ENCODE measurements around the gene ZNF557. TPM values are rescaled to one million over a fixed set of nuclear protein-coding genes. Genes with fewer than 3 reads are reported as not detected.
"Not testable (repeated sequence)": the region's sequence is repeated elsewhere in the genome, so short reads cannot be mapped to it uniquely, and the experiment has no call there.

The ZNF557 gene
- total RNA-seq, result 2.9 TPM
- long read RNA-seq, full-length matches to known transcripts, result 7 of 7 reads
- long read RNA-seq, partial matches to known transcripts, result 0 of 7 reads
- long read RNA-seq, other reads (novel, unspliced or antisense), result 0 of 7 reads

DNA sequence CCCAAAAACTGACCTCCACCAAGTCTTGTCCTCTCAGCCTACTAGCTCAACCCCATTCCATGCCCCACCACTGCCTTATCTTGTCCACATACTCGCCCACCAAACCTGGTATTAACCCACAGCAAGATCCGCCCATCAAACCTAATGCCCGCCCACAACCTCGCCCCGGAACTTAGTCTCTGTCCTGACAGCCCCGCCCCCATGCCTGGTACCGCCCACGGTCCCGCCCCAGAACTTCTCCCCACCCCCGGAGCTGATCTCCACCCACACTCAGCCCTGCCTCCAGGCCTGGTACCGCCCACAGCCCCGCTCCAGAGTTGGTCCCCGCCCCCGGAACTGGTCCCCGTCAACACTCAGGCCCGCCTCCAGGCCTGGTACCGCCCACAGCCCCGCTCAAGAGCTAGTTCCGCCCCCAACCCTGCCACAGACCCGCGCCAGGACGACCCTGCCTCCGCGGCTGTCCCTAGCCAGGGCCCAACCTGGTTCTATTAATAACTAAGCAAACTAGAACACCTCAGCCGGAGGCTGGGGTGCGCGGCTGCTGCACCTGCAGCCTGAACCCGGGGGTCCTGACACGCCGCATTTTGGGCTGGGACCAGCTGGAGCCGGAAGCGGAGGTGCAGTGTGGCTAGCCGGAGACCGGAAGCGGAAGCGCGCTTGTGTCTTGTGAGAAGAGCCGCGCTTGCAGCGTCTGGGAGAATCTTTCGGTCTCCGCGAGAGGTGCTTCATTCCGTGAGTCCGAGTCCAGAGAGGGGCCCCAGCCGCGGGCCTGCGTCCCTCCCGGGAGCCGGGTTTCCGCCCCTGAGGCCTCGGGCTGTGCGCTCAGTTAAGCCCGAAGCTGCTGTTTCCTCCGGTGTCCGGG lies at the start of gene ZNF557:
Gene ZNF557 (plus strand): TSS at position 662 of the 862 bp plus-strand sequence. CDS start 5,372 bp downstream, outside the sequence.
- peak; percentile 100 for ATAC-seq (ENCODE audit: poor library complexity)
- intact Hi-C loops (cut with DNase I), result no loop called here
- peak; percentile 99 for DNase-seq

GRCh38 chr19:7021331-7021730 lies 48.2 kb upstream of the ZNF557 start, which contains the start of gene MBD3L2B:
Gene MBD3L2B, minus strand, starts transcription at chr19:7021431. Its CDS starts 34 bp downstream, at chr19:7021397.
- intact Hi-C loops (cut with DNase I); ATAC-seq (ENCODE audit: poor library complexity); DNase-seq: not testable (repeated sequence)

DNA sequence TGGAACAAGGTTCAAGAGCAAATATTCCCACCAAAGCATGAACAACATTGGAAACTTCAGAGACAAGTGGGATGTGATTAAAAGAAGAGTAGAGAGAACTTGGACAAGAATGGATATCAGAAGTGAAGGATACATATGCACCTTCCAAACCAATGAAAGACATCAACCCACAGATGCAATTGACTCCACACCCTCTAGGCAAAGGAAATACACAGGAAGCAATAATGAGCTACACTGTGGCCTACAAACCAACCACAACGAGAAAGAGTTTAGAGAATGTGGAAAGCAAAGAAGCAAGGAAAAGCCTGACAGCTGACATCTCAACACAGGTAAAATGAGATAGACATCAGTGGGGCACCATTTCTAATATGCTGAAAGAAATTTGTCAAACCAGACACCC lies 40.7 kb upstream of the ZNF557 start:
- intact Hi-C loops (cut with DNase I); ATAC-seq (ENCODE audit: poor library complexity); DNase-seq: not testable (repeated sequence)

GRCh38 chr19:7030278-7030677 lies 39.2 kb upstream of the ZNF557 start, which contains the start of gene MBD3L5:
Gene MBD3L5, plus strand, starts transcription at chr19:7030578. Its CDS starts 34 bp downstream, at chr19:7030612.
- ATAC-seq (ENCODE audit: poor library complexity); intact Hi-C loops (cut with DNase I); DNase-seq: not testable (repeated sequence)

GRCh38 chr19:7040079-7040478 lies 29.4 kb upstream of the ZNF557 start, which contains the start of gene MBD3L4:
Gene MBD3L4, minus strand, starts transcription at chr19:7040179. Its CDS starts 35 bp downstream, at chr19:7040144.
- ATAC-seq (ENCODE audit: poor library complexity); DNase-seq; intact Hi-C loops (cut with DNase I): not testable (repeated sequence)

- DNase-seq; intact Hi-C loops (cut with DNase I): not testable (repeated sequence)
These were observed 27.9 kb upstream of the ZNF557 start for GRCh38 chr19:7041563-7041962.

DNA sequence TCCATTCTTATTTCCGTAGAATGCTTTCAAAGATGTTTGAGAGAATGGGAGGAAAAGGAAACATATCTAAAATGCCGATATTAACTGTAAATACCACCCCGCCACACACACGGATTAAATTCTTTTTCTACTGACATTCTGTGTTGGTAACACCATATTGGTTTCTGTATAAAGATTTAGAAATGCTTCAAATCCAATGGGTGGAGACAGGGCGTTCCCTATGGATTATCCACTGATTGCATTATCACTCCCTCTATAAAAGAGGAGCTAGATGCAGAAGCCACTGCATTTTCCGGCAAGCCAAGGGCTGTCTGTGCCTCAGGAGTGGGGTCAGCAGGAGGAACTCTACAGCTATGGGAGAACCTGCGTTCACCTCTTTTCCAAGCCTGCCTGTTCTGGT lies 20.5 kb upstream of the ZNF557 start, which contains the start of gene MBD3L2:
Gene MBD3L2 (plus strand): TSS at position 301 of the 400 bp plus-strand sequence. CDS start 53 bp downstream, at position 354.
- DNase-seq; ATAC-seq (ENCODE audit: poor library complexity); intact Hi-C loops (cut with DNase I): not testable (repeated sequence)

More at GRCh38 chr19:7041563-7041962, 27.9 kb upstream of the ZNF557 start:
- ATAC-seq (ENCODE audit: poor library complexity), result not testable (repeated sequence)

DNA sequence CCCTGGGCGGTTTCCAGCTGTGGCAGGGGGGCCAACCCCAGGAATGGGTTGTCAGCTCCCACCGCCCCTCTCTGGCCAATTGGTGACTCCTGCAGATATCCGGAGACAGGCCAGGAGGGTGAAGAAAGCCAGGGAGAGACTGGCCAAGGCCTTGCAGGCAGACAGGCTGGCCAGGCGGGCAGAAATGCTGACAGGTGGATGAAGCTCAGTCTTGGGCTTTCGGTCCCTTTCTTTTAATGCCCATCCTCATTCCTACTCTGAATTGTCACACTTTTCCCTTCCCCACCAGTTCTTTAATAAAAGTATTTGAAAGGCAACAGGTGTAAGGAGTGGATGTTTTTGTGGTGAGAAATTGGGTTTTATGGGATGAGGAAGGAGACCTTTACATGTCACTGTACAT lies 18.1 kb upstream of the ZNF557 start:
- DNase-seq; ATAC-seq (ENCODE audit: poor library complexity); intact Hi-C loops (cut with DNase I): not testable (repeated sequence)

DNA sequence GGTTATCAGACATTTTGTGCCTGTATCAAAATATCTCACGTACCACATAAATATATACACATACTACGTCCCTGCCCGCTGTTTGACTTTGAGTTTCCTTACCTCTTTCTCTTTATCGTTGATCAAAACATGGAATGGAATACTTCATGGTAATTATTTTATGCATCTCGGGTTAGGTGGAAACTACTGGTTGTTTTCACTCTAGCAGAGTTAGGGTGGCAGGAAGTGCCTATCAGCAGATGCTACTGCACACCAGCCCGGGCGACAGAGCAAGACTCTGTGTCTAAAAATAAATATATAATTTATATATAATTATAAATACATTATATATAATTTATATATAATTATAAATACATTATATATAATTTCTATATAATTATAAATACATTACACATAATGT lies 16.6 kb upstream of the ZNF557 start:
- DNase-seq; intact Hi-C loops (cut with DNase I); ATAC-seq (ENCODE audit: poor library complexity): not testable (repeated sequence)

DNA sequence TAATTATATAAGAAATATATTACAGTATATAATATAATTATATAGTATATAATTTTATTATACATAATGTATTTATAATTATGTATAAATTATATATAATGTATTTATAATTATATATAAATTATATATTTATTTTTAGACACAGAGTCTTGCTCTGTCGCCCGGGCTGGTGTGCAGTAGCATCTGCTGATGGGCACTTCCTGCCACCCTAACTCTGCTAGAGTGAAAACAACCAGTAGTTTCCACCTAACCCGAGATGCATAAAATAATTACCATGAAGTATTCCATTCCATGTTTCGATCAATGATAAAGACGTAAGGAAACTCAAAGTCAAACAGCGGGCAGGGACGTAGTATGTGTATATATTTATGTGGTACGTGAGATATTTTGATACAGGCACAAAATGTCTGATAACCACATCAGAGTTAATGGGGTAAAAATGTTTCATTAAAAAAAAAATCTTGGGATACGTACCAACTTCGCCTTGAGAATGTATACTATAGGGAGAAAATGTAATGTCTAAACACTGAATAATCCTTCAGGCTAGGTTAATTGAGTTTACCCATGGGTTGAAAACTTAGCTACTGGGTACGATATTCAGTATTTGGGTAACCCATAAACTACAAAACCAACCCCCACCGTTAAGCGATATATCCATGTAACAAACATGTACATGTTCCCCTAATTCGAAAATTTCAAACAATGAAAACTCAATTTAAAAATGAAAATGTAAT lies 14.7 kb upstream of the ZNF557 start:
- intact Hi-C loops (cut with DNase I); ATAC-seq (ENCODE audit: poor library complexity); DNase-seq: not testable (repeated sequence)

GRCh38 chr19:7055679-7056078 lies 13.8 kb upstream of the ZNF557 start:
- DNase-seq; intact Hi-C loops (cut with DNase I); ATAC-seq (ENCODE audit: poor library complexity): not testable (repeated sequence)

- intact Hi-C loops (cut with DNase I); DNase-seq; ATAC-seq (ENCODE audit: poor library complexity): not testable (repeated sequence)
These were observed 13.1 kb upstream of the ZNF557 start for GRCh38 chr19:7056371-7056770.

GRCh38 chr19:7058576-7058975 lies 10.9 kb upstream of the ZNF557 start, which contains the start of gene MBD3L3:
Gene MBD3L3, minus strand, starts transcription at chr19:7058676. Its CDS starts 71 bp downstream, at chr19:7058605.
- ATAC-seq (ENCODE audit: poor library complexity); intact Hi-C loops (cut with DNase I); DNase-seq: not testable (repeated sequence)

DNA sequence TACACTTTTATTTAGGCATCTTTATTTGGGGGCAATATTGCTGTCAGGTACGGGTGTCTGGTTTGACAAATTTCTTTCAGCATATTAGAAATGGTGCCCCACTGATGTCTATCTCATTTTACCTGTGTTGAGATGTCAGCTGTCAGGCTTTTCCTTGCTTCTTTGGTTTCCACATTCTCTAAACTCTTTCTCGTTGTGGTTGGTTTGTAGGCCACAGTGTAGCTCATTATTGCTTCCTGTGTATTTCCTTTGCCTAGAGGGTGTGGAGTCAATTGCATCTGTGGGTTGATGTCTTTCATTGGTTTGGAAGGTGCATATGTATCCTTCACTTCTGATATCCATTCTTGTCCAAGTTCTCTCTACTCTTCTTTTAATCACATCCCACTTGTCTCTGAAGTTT lies 9.5 kb upstream of the ZNF557 start:
- intact Hi-C loops (cut with DNase I); DNase-seq; ATAC-seq (ENCODE audit: poor library complexity): not testable (repeated sequence)

DNA sequence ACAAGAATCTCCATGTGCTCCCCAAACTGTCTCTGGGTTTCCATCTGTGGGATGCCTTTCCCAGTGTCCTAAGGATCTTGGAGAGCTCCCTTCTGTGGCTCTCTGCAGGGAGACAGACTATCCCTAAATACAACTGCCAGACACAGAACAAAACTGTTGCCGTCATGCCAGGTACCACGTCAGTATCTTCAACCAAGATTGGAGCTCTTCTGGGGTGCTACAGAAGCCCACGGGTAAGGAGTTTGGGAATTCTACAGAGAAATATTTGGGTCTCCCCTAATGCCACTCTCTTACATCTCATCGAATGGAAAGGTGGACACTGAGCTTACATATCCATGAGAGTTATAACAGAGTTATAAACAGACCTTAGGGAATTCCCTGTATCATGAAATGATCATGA lies 6.2 kb upstream of the ZNF557 start:
- no peak for DNase-seq
- intact Hi-C loops (cut with DNase I), result no loop called here
- no peak for ATAC-seq (ENCODE audit: poor library complexity)

- no peak for ATAC-seq (ENCODE audit: poor library complexity)
- intact Hi-C loops (cut with DNase I), result no loop called here
- DNase-seq, result no peak
These were observed 5.6 kb upstream of the ZNF557 start for GRCh38 chr19:7063764-7064418.

GRCh38 chr19:7067122-7067521 lies 2.4 kb upstream of the ZNF557 start:
- ATAC-seq (ENCODE audit: poor library complexity); intact Hi-C loops (cut with DNase I): not testable (repeated sequence)
- peak; percentile 41 for DNase-seq

DNA sequence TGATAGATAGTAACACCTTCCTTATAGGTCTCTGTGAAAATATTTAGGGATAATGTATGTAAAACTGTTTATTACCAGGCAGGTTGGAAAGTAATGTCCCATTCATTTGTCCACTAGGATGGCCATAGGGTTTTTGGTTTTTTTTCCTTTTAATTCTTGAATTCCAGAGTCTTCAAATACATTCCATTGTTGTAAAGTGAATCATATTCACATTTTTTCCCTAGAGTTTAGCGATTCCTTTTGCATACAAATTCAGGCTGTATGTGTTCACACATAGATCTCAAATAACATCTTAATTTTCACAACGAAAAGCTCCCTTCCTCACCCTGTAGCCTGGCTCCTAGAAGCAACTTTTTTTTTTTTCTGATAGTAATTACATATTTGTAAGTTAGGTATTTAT lies 1.8 kb upstream of the ZNF557 start:
- DNase-seq (no peak), ATAC-seq (ENCODE audit: poor library complexity) (no peak)
- intact Hi-C loops (cut with DNase I), result no loop called here

Data from Right ventricle myocardium superior (tissue), 1 donor.